Umbilical cord (tissue), 2 donors: Measurements from ENCODE around the gene NR1I3. TPM values are rescaled to one million over a fixed set of nuclear protein-coding genes. Genes with fewer than 3 reads are reported as not detected.

Experiments used
- DNase-seq: peaks from one replicate; pipeline ENCODE4 v3.0.0-alpha.2; 2015; ENCODE audit warnings: low spot score
- total RNA-seq: library from RNA; depleted of rRNA; stranded (reverse); fragments of >200 nt; gene quantifications from one replicate; pipeline ENCODE4 v1.2.3, GENCODE V29; 2014; ENCODE audit warnings: low replicate concordance; ENCODE audit not compliant: insufficient read depth

NR1I3 gene
- total RNA-seq, 1 donor from 2014 or later, result 0.48 TPM

DNA sequence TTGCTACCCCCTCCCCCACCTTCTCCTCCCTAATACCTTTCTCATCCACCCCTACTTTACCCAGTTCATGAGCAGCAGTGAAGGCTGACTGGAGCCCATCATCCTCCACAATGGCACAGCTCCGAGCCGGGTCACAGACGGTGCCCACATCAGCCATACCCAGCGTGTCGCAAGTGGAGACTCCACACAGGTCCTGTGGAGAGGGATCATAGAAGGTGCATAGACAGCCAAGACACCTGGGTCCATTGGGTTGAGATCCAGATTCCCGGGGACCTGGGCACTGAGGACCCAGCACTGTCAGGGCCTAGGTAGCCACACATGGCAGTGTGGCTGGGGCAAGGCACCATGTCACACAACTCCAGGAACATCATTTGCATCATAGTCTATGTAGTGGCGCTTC is 41.9 kb downstream of the NR1I3 start:
- DNase-seq, result no peak

DNA sequence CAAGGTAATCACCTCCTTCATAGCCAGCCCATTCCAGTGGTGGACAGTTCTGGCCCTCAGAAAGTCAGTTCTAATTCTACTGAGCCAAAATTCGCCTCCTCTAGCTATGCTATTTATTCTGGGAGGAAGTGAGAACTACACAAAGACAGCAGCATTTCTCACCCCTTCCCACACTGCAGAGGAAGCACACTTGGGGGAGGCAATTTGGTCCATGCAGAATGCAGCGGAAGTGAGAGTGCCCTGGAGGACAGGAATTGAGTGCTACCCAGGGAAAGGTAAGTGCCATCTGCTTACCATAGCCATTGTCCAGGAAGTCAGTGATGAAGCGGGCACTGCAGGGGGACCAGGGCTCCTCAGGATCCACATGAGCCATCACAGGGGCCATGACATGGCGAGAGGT is 42.8 kb downstream of the NR1I3 start:
- DNase-seq, result no peak

DNA sequence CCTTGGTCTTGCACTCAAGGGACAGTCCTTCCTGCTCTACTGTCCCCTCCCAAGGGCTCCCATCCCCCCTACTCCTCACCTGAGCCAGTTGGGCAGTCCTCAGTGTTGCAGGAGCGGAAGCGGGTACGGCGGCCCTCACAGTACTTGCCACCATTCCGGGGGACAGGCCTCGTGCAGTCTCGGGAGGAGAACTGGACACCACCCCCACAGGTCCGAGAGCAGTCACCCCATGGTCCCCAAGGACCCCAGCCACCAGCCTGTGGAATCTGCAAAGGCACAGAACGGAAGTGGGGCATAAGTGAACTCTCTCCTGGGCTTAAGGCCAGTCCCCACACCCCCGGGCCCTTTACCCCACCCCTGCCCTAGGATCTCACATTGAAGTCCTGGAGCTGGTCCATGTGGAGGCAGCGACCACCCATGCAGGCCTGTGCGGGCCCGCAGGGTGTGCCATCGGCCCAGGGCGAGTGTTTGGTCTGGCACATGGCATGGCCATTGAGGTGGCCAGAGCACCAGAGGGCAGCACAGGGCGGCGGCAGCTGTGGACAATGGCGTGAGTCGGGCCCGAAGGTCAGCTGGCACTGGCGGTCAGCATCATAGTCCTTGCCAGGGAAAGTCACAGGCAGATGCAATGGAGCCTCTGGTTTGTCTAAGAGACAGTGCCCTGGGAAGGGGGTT is 44.3 kb downstream of the NR1I3 start:
- no peak for DNase-seq

- peak; percentile 76 for DNase-seq
Observed at GRCh38 chr1:161192476-161193465, 45.2 kb downstream of the NR1I3 start.

DNA sequence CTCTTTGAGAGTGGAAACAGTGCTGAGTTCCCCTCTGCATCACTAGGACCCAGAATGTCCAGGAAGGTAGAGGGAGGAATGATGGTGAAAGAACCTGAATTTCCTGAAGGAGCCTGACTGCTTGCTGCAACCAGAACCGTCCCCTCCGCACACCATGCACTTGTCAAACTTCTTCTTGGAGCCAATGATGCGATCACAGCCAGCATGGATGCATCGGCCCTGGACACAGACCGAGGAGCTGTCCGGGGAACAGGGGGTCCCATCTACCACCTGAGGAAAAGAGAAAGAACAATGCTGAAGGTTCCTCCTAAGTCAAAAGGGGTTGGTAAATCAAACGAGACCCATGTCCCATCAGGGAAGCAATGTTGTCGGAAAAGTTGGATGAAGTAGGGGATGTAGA is 46.0 kb downstream of the NR1I3 start:
- no peak for DNase-seq

DNA sequence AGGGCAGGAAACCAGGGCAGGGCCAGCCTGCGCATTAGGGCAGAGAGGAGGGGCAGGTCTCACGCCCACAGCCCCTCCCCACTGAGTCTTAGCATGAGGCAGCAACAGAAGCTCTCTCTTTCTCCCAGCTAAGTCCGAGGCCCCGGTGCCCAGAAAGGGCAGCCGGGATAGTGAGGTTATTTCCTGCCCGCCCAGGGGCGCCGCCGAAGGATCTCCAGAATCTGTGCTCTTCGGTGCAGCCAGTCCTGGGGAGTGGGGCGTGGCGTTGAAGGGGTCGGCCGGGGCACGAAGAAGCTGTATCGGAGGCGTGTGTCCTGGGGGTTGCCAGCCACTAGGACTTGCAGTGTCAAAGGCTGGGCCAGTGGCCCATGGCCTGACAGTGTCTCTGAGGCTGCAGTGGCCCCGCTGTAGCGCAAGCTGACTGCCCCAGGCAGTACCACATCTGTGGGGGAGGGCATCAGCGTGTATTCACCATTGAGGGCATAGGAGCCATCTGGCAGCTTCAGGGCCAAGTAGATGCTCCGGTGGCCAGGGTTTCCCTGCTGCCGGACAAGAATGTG is 47.0 kb downstream of the NR1I3 start:
- DNase-seq, result no peak

DNA sequence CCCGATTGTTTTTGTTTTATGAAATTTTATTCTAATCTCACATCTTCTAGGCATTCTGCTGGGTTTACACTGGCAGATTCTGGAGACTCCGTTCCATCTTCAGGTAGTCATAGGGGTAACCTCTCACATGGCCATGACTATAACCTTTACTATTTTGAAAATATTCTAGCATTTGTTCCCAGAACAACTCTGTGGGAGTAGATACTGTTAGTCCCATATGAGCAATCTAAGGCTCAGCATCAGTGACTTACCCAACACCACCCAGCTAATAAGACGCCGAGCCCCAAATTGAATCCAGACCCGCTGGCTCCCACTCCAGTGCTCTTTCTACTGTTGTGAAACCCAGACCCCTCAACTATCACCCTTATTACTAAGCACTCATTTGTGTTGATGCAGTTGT is 49.0 kb downstream of the NR1I3 start:
- no peak for DNase-seq

GRCh38 chr1:161188381-161188780 is 49.6 kb downstream of the NR1I3 start:
- no peak for DNase-seq

DNA sequence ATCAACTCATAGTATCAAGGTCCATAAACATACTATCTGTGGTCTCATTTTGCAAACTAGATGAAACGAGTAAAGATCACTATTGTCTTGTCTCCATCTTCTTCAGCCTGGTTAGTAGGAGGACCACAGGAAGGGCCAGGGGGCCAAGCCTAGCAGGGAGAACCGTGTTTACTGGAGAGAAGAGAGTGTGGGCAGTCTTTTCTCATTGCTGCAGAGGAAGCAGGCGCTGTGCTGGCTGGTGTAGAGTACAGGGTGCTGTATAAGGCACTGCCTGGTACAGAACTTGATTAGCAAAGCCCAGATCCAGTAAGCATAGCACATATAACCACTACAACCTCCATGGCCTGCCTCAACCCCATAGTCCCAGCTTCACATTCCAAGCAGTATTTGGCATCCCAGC is 50.7 kb downstream of the NR1I3 start:
- DNase-seq, result no peak

DNA sequence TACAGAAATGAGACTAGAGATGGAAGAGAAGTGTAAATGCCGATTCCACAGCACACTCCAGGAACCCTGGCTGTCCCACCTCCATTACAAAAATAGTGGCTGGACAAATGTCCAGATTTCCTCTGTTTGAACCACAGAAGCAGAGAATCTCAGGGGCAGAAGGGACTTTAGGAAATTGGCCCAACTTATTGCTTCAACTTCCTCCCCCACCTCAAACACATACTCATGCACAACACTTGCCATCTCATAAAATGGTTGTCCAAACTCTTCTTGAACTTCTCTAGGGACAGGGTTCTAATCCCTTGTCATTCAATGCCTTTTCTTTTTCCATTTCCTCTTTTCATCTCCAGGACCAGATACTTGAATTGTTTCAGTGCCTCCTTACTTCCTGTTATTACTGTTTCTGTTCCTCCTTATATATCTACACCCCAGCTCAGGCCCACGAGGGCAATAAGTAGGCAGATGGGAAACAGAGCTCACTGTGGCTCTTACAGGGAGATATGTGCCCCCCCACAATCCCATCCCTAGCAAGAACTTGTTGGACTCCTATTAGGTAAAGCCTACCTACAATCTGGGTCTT is 52.2 kb downstream of the NR1I3 start:
- DNase-seq, result peak; percentile 40

GRCh38 chr1:161185282-161185682 is 52.7 kb downstream of the NR1I3 start:
- DNase-seq, result peak; percentile 81

DNA sequence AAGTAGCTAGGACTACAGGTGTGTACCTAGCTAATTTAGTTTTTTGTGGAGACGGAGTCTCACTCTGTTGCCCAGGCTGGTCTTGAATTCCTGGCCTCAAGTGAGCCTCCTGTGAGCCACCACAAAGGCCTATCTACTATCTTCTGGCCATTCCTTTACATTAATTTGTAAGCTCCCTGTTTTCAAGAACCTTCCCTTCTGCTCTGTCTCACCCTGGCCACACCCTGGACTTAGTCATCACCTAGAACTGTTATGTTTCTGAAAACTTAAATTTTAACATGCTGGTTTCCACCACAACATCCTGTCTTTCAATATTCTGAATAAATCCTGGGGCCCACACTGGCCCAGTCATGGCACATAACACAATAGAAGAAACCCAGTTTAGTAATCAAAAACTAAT is 55.8 kb downstream of the NR1I3 start:
- no peak for DNase-seq

DNA sequence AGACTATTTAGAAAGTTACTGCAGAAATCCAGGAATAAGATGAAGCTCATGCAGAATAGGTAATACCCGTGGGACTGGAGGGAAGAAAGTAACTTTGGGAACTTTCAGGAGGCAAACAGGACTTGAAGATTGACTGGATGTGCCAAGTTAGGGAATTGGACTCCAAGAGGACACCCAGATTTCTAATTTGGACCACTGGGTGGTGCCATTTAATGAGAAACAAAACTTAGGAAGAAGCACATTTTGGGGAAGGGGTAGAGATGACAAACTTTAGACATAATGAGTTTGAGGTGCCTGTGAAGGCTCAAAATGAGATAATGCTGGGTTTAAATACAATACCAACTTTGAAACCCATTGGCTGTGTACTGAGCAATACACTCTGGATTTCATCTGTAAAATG is 57.4 kb downstream of the NR1I3 start:
- no peak for DNase-seq

DNA sequence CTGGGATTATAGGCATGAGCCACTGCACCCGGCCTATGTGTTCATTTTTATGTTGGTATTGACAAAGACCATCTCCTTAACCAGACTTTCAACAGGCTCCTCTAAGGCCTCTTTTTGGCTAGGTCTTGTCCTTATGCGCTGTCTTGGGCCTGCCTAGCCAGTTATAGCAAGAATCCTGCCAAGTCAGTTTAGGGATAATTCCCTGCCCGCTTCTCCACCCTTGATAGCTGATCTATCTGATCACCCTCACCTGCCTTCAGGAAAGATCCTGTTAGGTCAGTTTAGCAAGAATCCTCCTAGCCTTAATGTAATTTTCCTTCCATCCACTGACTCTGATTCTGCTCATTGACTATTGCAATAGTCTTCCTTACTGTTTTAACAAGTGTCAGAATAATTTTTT is 58.3 kb downstream of the NR1I3 start:
- no peak for DNase-seq

Other genes with a start within 250 kb of the NR1I3 start
- gene F11R, start 217.1 kb downstream of the NR1I3 start, total RNA-seq, result 30.6 TPM
- gene TSTD1, start 199.2 kb downstream of the NR1I3 start, total RNA-seq, result 40.9 TPM
- gene USF1, start 192.2 kb downstream of the NR1I3 start, total RNA-seq, result 33.9 TPM
- 4.6 TPM for gene ARHGAP30, start 168.3 kb downstream of the NR1I3 start, total RNA-seq
- 6.3 TPM for gene NECTIN4, start 148.6 kb downstream of the NR1I3 start, total RNA-seq
- 10.6 TPM for gene KLHDC9, start 139.8 kb downstream of the NR1I3 start, total RNA-seq
- gene PFDN2, start 120.2 kb downstream of the NR1I3 start, total RNA-seq, result 2.4 TPM
- 30.6 TPM for gene NIT1, start 120.1 kb downstream of the NR1I3 start, total RNA-seq
- 20.9 TPM for gene DEDD, start 105.5 kb downstream of the NR1I3 start, total RNA-seq
- gene UFC1, start 84.2 kb downstream of the NR1I3 start, total RNA-seq, result 96.8 TPM
- gene USP21, start 78.7 kb downstream of the NR1I3 start, total RNA-seq, result 30.1 TPM
- gene PPOX, start 71.8 kb downstream of the NR1I3 start, total RNA-seq, result 17.3 TPM
- gene B4GALT3, start 60.7 kb downstream of the NR1I3 start, total RNA-seq, result 9.1 TPM
- 7.5 TPM for gene ADAMTS4, start 39.1 kb downstream of the NR1I3 start, total RNA-seq
- gene NDUFS2, start 35.8 kb downstream of the NR1I3 start, total RNA-seq, result 35.2 TPM
- 52.5 TPM for gene FCER1G, start 22.9 kb downstream of the NR1I3 start, total RNA-seq
- gene APOA2, start 14.6 kb downstream of the NR1I3 start, total RNA-seq, result not detected
- 7.5 TPM for gene TOMM40L, start 12.1 kb downstream of the NR1I3 start, total RNA-seq
- gene PCP4L1, start 20.5 kb upstream of the NR1I3 start, total RNA-seq, result 8.2 TPM
- gene MPZ, start 71.8 kb upstream of the NR1I3 start, total RNA-seq, result 0.48 TPM
- gene SDHC, start 76.2 kb upstream of the NR1I3 start, total RNA-seq, result 35.9 TPM
- gene CFAP126, start 129.7 kb upstream of the NR1I3 start, total RNA-seq, result not detected